RWPE2 (cell line): Measurements from ENCODE around the gene TMEM132D.

Source experiments
- ATAC-seq: fragments of 200-7000 bp; cut with Tn5 transposase; 3 replicates; pipeline ENCODE4 v1.9.1; 2021; ENCODE audit warnings: low read depth
- DNase-seq: peaks from one replicate; pipeline ENCODE4 v3.0.0-alpha.2; 2020; ENCODE audit warnings: low spot score
- H3K27ac ChIP-seq: fragments of 450-650 bp; 2 replicates; pipeline ENCODE4 v1.5.1; 2017; ENCODE audit warnings: mild to moderate bottlenecking; ENCODE audit not compliant: poor library complexity, severe bottlenecking
- H3K27me3 ChIP-seq: fragments of 250-450 bp; sonication (Bioruptor Pico); 2 replicates; pipeline ENCODE4 v1.5.1; 2021; ENCODE audit warnings: mild to moderate bottlenecking, moderate library complexity; ENCODE audit not compliant: insufficient read depth, poor library complexity, severe bottlenecking
- H3K36me3 ChIP-seq: fragments of 250-450 bp; sonication (Bioruptor Pico); 2 replicates; pipeline ENCODE4 v1.5.1; 2020; ENCODE audit warnings: low read depth, mild to moderate bottlenecking, moderate library complexity
- H3K4me1 ChIP-seq: fragments of 250-450 bp; sonication (Bioruptor Pico); 2 replicates; pipeline ENCODE4 v1.5.1; 2021; ENCODE audit warnings: mild to moderate bottlenecking, moderate library complexity; ENCODE audit not compliant: insufficient read depth, poor library complexity, severe bottlenecking
- H3K4me3 ChIP-seq: fragments of 250-450 bp; sonication (Bioruptor Pico); 2 replicates; pipeline ENCODE4 v1.5.1; 2021; ENCODE audit warnings: mild to moderate bottlenecking, moderate library complexity; ENCODE audit not compliant: severe bottlenecking
- H3K9me3 ChIP-seq: fragments of 250-450 bp; sonication (Bioruptor Pico); 2 replicates; pipeline ENCODE4 v1.5.1; 2021; ENCODE audit warnings: mild to moderate bottlenecking, moderate library complexity; ENCODE audit not compliant: severe bottlenecking
- TF ChIP-seq, protein P1 (sequence below): fragments of 450-650 bp; IDR thresholded peaks from one replicate; pipeline ENCODE4 v1.5.1; 2017; ENCODE audit warnings: mild to moderate bottlenecking, moderate library complexity; ENCODE audit not compliant: poor library complexity, severe bottlenecking

The TMEM132D gene

DNA sequence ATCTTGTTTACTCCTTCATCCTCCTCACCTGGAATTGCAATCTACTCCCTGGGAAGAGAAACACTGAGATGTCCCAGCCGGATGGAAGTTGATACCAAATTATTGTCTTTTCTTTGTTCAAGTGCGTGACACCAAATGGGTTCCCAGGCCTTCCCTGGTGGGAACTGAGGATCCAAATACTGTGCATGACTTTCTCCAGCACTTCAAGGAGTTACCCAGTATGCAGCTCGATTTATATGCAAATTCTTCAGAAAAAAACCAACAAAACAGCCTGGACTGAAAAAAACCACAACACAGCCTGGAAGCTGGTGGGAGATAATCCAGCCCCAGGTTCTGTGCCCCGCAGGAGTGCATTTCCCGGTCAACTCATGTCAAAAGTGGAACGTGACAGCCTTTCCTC is 740.0 kb downstream of the TMEM132D start:
- DNase-seq (no peak), ATAC-seq (no peak)
- H3K9me3 ChIP-seq = no peaks in the 10 kb centered on the region
- no peaks in the 10 kb centered on the region for H3K27me3 ChIP-seq
- H3K4me3 ChIP-seq = no peak overlapping the region
- TF ChIP-seq, protein P1, sequence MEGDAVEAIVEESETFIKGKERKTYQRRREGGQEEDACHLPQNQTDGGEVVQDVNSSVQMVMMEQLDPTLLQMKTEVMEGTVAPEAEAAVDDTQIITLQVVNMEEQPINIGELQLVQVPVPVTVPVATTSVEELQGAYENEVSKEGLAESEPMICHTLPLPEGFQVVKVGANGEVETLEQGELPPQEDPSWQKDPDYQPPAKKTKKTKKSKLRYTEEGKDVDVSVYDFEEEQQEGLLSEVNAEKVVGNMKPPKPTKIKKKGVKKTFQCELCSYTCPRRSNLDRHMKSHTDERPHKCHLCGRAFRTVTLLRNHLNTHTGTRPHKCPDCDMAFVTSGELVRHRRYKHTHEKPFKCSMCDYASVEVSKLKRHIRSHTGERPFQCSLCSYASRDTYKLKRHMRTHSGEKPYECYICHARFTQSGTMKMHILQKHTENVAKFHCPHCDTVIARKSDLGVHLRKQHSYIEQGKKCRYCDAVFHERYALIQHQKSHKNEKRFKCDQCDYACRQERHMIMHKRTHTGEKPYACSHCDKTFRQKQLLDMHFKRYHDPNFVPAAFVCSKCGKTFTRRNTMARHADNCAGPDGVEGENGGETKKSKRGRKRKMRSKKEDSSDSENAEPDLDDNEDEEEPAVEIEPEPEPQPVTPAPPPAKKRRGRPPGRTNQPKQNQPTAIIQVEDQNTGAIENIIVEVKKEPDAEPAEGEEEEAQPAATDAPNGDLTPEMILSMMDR = no peak
- no peak overlapping the region for H3K27ac ChIP-seq
- H3K4me1 ChIP-seq = no peaks in the 10 kb centered on the region
- no peaks in the 10 kb centered on the region for H3K36me3 ChIP-seq

DNA sequence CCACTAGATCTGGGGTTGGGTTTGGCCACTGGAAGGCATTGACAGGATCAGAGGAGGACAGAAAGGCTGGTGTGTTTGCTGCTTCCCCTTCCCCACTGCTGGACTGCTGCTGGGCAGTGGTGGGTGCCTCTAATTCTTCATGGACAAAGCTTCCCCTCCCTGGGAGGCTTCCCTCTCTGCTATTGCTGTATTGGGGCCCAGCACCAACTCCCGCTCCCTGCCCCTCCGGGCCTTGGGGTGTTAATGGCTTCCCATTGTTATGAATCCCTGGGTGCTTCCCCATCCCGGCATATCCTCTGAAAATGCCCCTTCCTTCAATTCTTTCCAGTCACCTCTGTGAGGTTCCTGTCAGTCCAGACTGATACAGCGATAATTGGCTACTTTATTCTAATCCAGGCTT is 740.4 kb downstream of the TMEM132D start:
- DNase-seq (no peak), ATAC-seq (no peak)
- Histone ChIP-seq H3K27ac (no peak overlapping the region), H3K27me3 (no peaks in the 10 kb centered on the region), H3K9me3 (no peaks in the 10 kb centered on the region), H3K4me1 (no peaks in the 10 kb centered on the region), H3K4me3 (no peak overlapping the region), H3K36me3 (no peaks in the 10 kb centered on the region)
- TF ChIP-seq, protein P1 = no peak

DNA sequence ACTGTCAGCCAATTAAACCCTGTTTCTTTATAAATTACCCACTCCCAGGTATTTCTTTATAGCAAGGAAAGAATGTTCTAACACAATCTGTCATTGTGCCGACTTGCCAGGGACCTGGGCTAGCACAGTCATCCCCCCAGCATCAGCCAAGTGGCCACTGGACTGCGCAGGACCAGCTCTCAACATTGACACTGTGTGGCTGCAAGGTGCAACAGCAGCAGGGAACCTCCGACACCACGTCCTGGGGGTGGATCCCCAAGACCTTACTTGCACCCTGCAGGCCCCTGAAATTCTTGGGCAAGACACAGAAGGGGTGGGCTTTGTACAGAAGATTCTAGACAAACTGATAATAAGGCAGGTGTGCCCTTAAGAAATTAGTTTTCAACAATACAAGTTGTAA is 741.0 kb downstream of the TMEM132D start:
- H3K36me3 ChIP-seq = no peaks in the 10 kb centered on the region
- no peaks in the 10 kb centered on the region for H3K27me3 ChIP-seq
- no peaks in the 10 kb centered on the region for H3K4me1 ChIP-seq
- DNase-seq (no peak), ATAC-seq (no peak)
- no peak overlapping the region for H3K27ac ChIP-seq
- no peaks in the 10 kb centered on the region for H3K9me3 ChIP-seq
- no peak overlapping the region for H3K4me3 ChIP-seq
- TF ChIP-seq, protein P1 = no peak

DNA sequence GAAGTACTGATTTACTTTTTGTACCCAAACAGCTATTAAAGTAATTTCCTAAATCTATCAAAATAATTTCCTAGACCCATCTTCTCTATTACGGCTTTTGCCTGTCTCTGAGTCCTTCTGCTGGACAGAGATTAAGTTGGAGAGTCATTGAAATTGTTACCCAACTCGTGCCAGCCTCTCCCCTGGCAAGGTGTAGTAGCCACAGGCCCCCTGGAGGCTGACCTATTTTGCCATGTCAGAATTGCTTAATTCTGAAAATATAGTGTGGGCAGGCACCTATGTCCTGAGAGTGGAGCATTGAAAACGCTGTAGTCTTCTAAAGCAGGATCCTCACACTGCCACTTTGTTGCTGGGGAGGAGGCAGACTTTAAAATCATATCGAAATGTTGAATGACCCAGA is 742.3 kb downstream of the TMEM132D start:
- H3K36me3 ChIP-seq = no peaks in the 10 kb centered on the region
- TF ChIP-seq, protein P1 = no peak
- no peaks in the 10 kb centered on the region for H3K9me3 ChIP-seq
- H3K4me3 ChIP-seq = no peak overlapping the region
- ATAC-seq = no peak
- H3K4me1 ChIP-seq = no peaks in the 10 kb centered on the region
- no peak for DNase-seq
- no peak overlapping the region for H3K27ac ChIP-seq
- H3K27me3 ChIP-seq = no peaks in the 10 kb centered on the region

DNA sequence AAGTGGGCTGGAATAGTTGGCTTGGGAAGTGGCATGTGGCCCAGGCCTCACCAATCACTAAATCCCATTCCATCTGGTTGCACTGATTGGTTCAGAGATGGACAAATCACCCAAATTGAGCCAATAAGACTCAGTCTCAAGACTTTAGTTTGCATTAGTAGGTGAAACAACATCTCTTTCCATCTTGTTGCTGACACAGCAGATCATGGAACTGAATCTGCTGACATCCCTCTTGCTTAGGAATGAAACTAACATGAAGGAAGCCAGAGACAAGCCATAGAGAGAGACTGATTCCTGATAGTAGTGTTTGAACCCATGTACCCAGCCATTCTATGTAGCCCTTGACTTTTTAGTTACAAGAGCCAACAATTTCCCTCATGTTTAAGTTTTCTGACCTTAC is 743.5 kb downstream of the TMEM132D start:
- no peaks in the 10 kb centered on the region for H3K4me1 ChIP-seq

More for the DNA sequence above, 743.5 kb downstream of the TMEM132D start:
- H3K4me3 ChIP-seq = no peak overlapping the region
- TF ChIP-seq, protein P1 = no peak
- DNase-seq (no peak), ATAC-seq (no peak)
- H3K27me3 ChIP-seq = no peaks in the 10 kb centered on the region
- no peaks in the 10 kb centered on the region for H3K9me3 ChIP-seq
- H3K27ac ChIP-seq = no peak overlapping the region
- H3K36me3 ChIP-seq = no peaks in the 10 kb centered on the region
